Thyroid gland (tissue), 4 donors: ENCODE data around the gene ZNF668.

Experiments
- POLR2A ChIP-seq, 2 donors: fragments of 450-650 bp; IDR thresholded peaks; one replicate each; pipeline ENCODE4 v1.6.1; 2017; ENCODE audit warnings: antibody characterized with exemption in 2 of 2, mild to moderate bottlenecking in 2 of 2, moderate library complexity in 1 of 2
- TF ChIP-seq, protein P1 (sequence below), 6 experiments: fragments of 200-600 bp in 3 of 6; fragments of 450-650 bp in 3 of 6; sonication (generic) in 3 of 6; IDR thresholded peaks; one replicate each; pipeline ENCODE4 v1.5.1; 2016 to 2019; ENCODE audit warnings: antibody characterized with exemption in 6 of 6, mild to moderate bottlenecking in 2 of 6, inconsistent platforms in 1 of 6, moderate library complexity in 1 of 6

GRCh38 chr16:31043352-31043751 lies 30.7 kb downstream of the ZNF668 start:
- TF ChIP-seq, protein P1, sequence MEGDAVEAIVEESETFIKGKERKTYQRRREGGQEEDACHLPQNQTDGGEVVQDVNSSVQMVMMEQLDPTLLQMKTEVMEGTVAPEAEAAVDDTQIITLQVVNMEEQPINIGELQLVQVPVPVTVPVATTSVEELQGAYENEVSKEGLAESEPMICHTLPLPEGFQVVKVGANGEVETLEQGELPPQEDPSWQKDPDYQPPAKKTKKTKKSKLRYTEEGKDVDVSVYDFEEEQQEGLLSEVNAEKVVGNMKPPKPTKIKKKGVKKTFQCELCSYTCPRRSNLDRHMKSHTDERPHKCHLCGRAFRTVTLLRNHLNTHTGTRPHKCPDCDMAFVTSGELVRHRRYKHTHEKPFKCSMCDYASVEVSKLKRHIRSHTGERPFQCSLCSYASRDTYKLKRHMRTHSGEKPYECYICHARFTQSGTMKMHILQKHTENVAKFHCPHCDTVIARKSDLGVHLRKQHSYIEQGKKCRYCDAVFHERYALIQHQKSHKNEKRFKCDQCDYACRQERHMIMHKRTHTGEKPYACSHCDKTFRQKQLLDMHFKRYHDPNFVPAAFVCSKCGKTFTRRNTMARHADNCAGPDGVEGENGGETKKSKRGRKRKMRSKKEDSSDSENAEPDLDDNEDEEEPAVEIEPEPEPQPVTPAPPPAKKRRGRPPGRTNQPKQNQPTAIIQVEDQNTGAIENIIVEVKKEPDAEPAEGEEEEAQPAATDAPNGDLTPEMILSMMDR (IDR thresholded peaks at IDR 0.05) = no peak
- no peak for TF ChIP-seq POLR2A (IDR thresholded peaks at IDR 0.05)
